Astrocyte (in vitro differentiated cells and primary cell): ENCODE results near the gene ELN. TPM values are rescaled to one million over a fixed set of nuclear protein-coding genes. Genes with fewer than 3 reads are reported as not detected.
A peak's percentile ranks its signal among the peaks of the same experiment; 100 is the strongest.

Source experiments
- DNase-seq: peaks from one replicate; pipeline ENCODE4 v3.0.0-alpha.2; 2010; ENCODE audit warnings: low read depth
- FAIRE-seq: peaks from 2 replicates; lab custom pipeline; 2011; peaks lifted over from hg19 to GRCh38; lab: Jason Lieb, UNC
- H2AFZ ChIP-seq: 2 replicates; pipeline ENCODE4 v1.6.0; 2012; ENCODE audit warnings: low read depth, low read length, inconsistent platforms
- H3K27ac ChIP-seq: 2 replicates; pipeline ENCODE4 v1.5.1; 2011; ENCODE audit warnings: low read depth, low read length, inconsistent platforms
- H3K27me3 ChIP-seq: 2 replicates; pipeline ENCODE4 v1.6.0; 2011; ENCODE audit warnings: low read length, inconsistent platforms; ENCODE audit not compliant: insufficient read depth
- H3K36me3 ChIP-seq: 2 replicates; pipeline ENCODE4 v1.5.1; 2011; ENCODE audit warnings: low read length, inconsistent platforms; ENCODE audit not compliant: insufficient read depth
- H3K4me1 ChIP-seq: 2 replicates; pipeline ENCODE4 v1.5.1; 2011; ENCODE audit warnings: low read length, inconsistent platforms; ENCODE audit not compliant: insufficient read depth
- H3K4me2 ChIP-seq: 2 replicates; pipeline ENCODE4 v1.6.0; 2012; ENCODE audit warnings: low read length, inconsistent platforms
- H3K4me3 ChIP-seq: 2 replicates; pipeline ENCODE4 v1.5.1; 2011; ENCODE audit warnings: low read depth, mild to moderate bottlenecking, low read length, inconsistent platforms; ENCODE audit not compliant: insufficient read depth
- H3K79me2 ChIP-seq: 2 replicates; pipeline ENCODE4 v1.6.0; 2012; ENCODE audit warnings: mild to moderate bottlenecking, low read length, inconsistent platforms; ENCODE audit not compliant: insufficient read depth
- H3K9ac ChIP-seq: 2 replicates; pipeline ENCODE4 v1.6.0; 2012; ENCODE audit warnings: mild to moderate bottlenecking, low read length, inconsistent platforms
- H3K9me3 ChIP-seq: 2 replicates; pipeline ENCODE4 v1.5.1; 2012; ENCODE audit warnings: low read depth, mild to moderate bottlenecking, low read length, inconsistent platforms; ENCODE audit not compliant: insufficient read depth
- H4K20me1 ChIP-seq: 2 replicates; pipeline ENCODE4 v1.6.0; 2012; ENCODE audit warnings: low read length, inconsistent platforms; ENCODE audit not compliant: insufficient read depth
- H3K27ac Mint-ChIP-seq: one replicate; pipeline ENCODE4 v1.8.0; 2021; ENCODE audit warnings: mild to moderate bottlenecking, mixed read lengths; ENCODE audit not compliant: unreplicated experiment
- H3K27me3 Mint-ChIP-seq: one replicate; pipeline ENCODE4 v1.8.0; 2021; ENCODE audit warnings: low read depth, mixed read lengths; ENCODE audit not compliant: unreplicated experiment
- H3K36me3 Mint-ChIP-seq: one replicate; pipeline ENCODE4 v1.8.0; 2021; ENCODE audit warnings: low read depth, mixed read lengths; ENCODE audit not compliant: unreplicated experiment
- H3K4me1 Mint-ChIP-seq: one replicate; pipeline ENCODE4 v1.8.0; 2021; ENCODE audit warnings: low read depth, mixed read lengths; ENCODE audit not compliant: unreplicated experiment
- H3K4me3 Mint-ChIP-seq: one replicate; pipeline ENCODE4 v1.8.0; 2021; ENCODE audit warnings: mild to moderate bottlenecking, moderate library complexity, mixed read lengths; ENCODE audit not compliant: unreplicated experiment
- H3K9me3 Mint-ChIP-seq: one replicate; pipeline ENCODE4 v1.8.0; 2021; ENCODE audit warnings: mild to moderate bottlenecking, mixed read lengths; ENCODE audit not compliant: unreplicated experiment
- CTCF ChIP-seq: IDR thresholded peaks from 2 replicates; pipeline ENCODE4 v1.5.1; 2011; ENCODE audit warnings: low read depth, mild to moderate bottlenecking, inconsistent platforms, low read length, moderate library complexity; ENCODE audit not compliant: insufficient read depth
- EZH2 ChIP-seq: IDR thresholded peaks from 2 replicates; pipeline ENCODE4 v1.6.1; 2012; ENCODE audit warnings: mild to moderate bottlenecking, low read length, inconsistent platforms; ENCODE audit not compliant: insufficient read depth
- total RNA-seq: library from RNA; stranded (reverse); gene quantifications from 2 replicates; pipeline ENCODE4 v1.2.1, GENCODE V29; 2021

Gene ELN
- total RNA-seq, 1 donor from 2014 or later: 0.75 TPM

- Histone ChIP-seq H3K36me3 (peaks cover 9% of the 10 kb centered on the region), H3K9ac (peak within 1 kb of the TSS; percentile 93), H3K4me3 (peak within 1 kb of the TSS; percentile 58), H3K4me2 (peak within 1 kb of the TSS; percentile 95), H3K4me1 (peaks cover 30% of the 10 kb centered on the region), H3K79me2 (peaks cover 40% of the 10 kb centered on the region), H3K9me3 (no peaks in the 10 kb centered on the region), H3K27me3 (no peaks in the 10 kb centered on the region), H4K20me1 (peaks cover 11% of the 10 kb centered on the region), H2AFZ (peak within 1 kb of the TSS; percentile 75), H3K27ac (peak within 1 kb of the TSS; percentile 72)
- Mint-ChIP-seq H3K4me3 (peak within 1 kb of the TSS; percentile 89), H3K36me3 (peaks cover 10% of the 10 kb centered on the region), H3K27me3 (no peaks in the 10 kb centered on the region), H3K4me1 (peaks cover 4% of the 10 kb centered on the region), H3K27ac (peak within 1 kb of the TSS; percentile 75), H3K9me3 (no peaks in the 10 kb centered on the region)
- FAIRE-seq (no peak), DNase-seq (peak; percentile 50)
- TF ChIP-seq EZH2 (no peak), CTCF (no peak)
These were observed 55.3 kb downstream of the ELN start, which contains the start of gene LIMK1 for GRCh38 chr7:74083117-74083876. TSS of gene LIMK1 (plus strand) at chr7:74083804. CDS start at chr7:74083991, 187 bp downstream.

GRCh38 chr7:74083928-74084721 lies 56.2 kb downstream of the ELN start:
- H3K27me3 Mint-ChIP-seq: no peaks in the 10 kb centered on the region
- Histone ChIP-seq H3K4me3 (peak overlapping the region; percentile 58), H3K4me2 (peak overlapping the region; percentile 95), H3K4me1 (peaks cover 24% of the 10 kb centered on the region), H3K27me3 (no peaks in the 10 kb centered on the region), H3K9ac (peak overlapping the region; percentile 93), H3K36me3 (peaks cover 9% of the 10 kb centered on the region), H2AFZ (peak overlapping the region; percentile 75), H3K79me2 (peaks cover 48% of the 10 kb centered on the region), H3K27ac (peak overlapping the region; percentile 69), H4K20me1 (peaks cover 11% of the 10 kb centered on the region), H3K9me3 (no peaks in the 10 kb centered on the region)
- H3K4me1 Mint-ChIP-seq: peaks cover 2% of the 10 kb centered on the region
- DNase-seq (peak; percentile 36), FAIRE-seq (no peak)
- peak overlapping the region; percentile 89 for H3K4me3 Mint-ChIP-seq
- H3K36me3 Mint-ChIP-seq: peaks cover 14% of the 10 kb centered on the region
- TF ChIP-seq CTCF: no peak
- no peak for TF ChIP-seq EZH2
- H3K27ac Mint-ChIP-seq: peak overlapping the region; percentile 75
- no peaks in the 10 kb centered on the region for H3K9me3 Mint-ChIP-seq
